ENCODE data around the gene ZBED2. TPM values are rescaled to one million over a fixed set of nuclear protein-coding genes. Genes with fewer than 3 reads are reported as not detected.

ZBED2 gene
- polyA plus RNA-seq, 6 donors from 2014 or later, result 0.12 to 4.9 (median 1.4) TPM

DNA sequence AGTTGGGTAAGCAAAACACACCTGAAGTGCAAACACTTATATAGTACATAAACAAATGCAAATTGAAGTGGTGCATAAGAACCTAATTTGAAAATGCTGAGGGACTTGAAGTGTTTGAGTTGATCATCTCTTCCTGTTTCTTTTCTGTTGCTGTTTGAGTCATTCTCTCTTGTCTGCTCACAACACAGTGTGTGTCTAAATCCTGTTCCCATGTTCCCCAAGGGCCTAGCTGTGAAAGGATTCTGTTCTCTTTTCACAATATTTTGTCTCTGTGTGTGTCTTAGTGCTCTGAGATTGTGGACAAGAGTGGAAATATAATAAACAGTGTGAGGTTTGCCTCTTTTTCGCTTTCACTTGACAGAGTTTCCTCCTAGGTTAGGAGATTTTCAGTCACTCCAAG lies 47.1 kb downstream of the ZBED2 start:
- Mint-ChIP-seq H3K27ac (peak overlapping the region in 3 of 6 donors; percentile 1 to 82 (median 79)), H3K27me3 (no peaks in the 10 kb centered on the region), H3K4me1 (peaks cover 2 to 16% (median 6%) of the 10 kb centered on the region in 3 donors), H3K36me3 (no peaks in the 10 kb centered on the region), H3K9me3 (no peaks in the 10 kb centered on the region), H3K4me3 (peak overlapping the region in 2 of 8 donors; percentile 0 to 17)
- peak; percentile 45 to 52 for ATAC-seq (ENCODE audit: low read depth in 2 of 2)
- no peak for DNase-seq

DNA sequence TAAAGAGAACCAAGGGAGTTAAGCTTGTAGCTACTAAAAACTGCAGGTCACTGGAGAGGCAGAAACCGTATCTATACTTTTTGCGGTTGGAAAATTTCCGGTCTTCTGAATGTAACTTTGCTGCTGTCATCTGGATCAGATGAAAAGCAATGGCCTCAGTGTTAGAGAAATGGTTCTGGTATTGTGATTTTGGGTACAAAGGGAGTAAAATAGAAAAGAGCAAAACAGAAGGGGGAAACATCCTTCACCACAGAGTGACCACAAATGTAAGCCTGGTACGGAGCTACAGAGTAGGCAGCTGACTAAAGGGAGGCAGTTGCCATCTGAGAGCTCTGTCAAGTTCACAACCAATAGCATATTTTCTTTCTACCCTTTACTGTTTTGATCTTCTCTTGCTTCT lies 47.5 kb downstream of the ZBED2 start:
- Mint-ChIP-seq H3K27me3 (no peaks in the 10 kb centered on the region), H3K36me3 (no peaks in the 10 kb centered on the region), H3K4me3 (peak overlapping the region in 3 of 8 donors; percentile 0 to 24 (median 17)), H3K27ac (peak overlapping the region in 5 of 6 donors; percentile 32 to 82 (median 79)), H3K9me3 (no peaks in the 10 kb centered on the region), H3K4me1 (peaks cover 4 to 18% (median 6%) of the 10 kb centered on the region in 3 donors)
- ATAC-seq (ENCODE audit: low read depth in 2 of 2) (peak; percentile 68 to 75), DNase-seq (peak; percentile 17)

DNA sequence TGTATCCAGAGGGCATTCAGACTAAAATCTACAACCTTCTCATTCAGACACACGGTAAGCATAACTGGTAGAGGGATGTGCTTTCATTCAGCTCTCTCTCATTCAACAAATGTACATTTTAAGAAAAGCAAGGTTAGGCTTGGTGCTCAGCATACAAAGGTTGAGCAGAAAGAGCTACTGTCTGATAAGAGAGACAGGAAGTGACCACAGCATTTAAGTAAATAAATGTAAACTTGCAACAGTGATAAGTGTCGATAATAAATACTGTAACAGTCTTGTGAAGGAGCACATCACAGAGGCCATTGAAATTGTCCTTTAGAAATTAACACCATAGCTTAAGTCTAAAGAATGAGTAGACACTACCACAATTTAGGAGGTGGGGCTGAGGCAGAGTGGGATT lies 49.8 kb downstream of the ZBED2 start:
- Mint-ChIP-seq H3K4me3 (peak overlapping the region in 2 of 8 donors; percentile 3 to 53), H3K27ac (peak overlapping the region; percentile 12 to 75 (median 32)), H3K4me1 (peaks cover 4 to 31% (median 12%) of the 10 kb centered on the region in 3 donors), H3K9me3 (no peaks in the 10 kb centered on the region), H3K36me3 (no peaks in the 10 kb centered on the region), H3K27me3 (no peaks in the 10 kb centered on the region)
- ATAC-seq (ENCODE audit: low read depth in 2 of 2) (no peak), DNase-seq (no peak)

Other genes with a start within 250 kb of the ZBED2 start
- gene CD96, start 53.1 kb downstream of the ZBED2 start, polyA plus RNA-seq (ENCODE audit: low read depth in 6 of 6), result 100 to 1,000 TPM in 1 of 6 donors, 10 to 100 TPM in 2, 1 to 10 TPM in 3; 2.0 to 154 (median 38.9) TPM
- gene PLCXD2, start 79.3 kb upstream of the ZBED2 start, polyA plus RNA-seq (ENCODE audit: low read depth in 6 of 6), result 1 to 10 TPM in 4 of 6 donors, under 1 TPM in 2; 0.54 to 3.8 (median 1.5) TPM

Measured in naive B cell (primary cell).